EL (cell line): ENCODE results near the gene IFI6.
"Not testable (repeated sequence)": the region's sequence is repeated elsewhere in the genome, so short reads cannot be mapped to it uniquely, and the experiment has no call there.

ENCODE experiments used
- DNase-seq: peaks from one replicate; pipeline ENCODE4 v3.0.0-alpha.2; 2016

Gene IFI6

DNA sequence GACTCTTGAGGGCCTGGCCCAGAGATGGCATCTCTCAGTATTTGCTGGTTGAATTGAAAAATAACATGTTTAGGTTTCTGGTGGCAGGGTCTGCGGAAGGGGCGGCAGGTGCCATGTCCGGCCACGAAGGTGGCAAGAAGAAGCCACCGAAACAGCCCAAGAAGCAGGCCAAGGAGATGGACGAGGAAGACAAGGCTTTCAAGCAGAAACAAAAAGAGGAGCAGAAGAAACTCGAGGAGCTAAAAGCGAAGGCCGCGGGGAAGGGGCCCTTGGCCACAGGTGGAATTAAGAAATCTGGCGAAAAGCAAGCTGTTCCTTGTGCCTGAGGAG lies 22.7 kb downstream of the IFI6 start:
- no peak for DNase-seq

DNA sequence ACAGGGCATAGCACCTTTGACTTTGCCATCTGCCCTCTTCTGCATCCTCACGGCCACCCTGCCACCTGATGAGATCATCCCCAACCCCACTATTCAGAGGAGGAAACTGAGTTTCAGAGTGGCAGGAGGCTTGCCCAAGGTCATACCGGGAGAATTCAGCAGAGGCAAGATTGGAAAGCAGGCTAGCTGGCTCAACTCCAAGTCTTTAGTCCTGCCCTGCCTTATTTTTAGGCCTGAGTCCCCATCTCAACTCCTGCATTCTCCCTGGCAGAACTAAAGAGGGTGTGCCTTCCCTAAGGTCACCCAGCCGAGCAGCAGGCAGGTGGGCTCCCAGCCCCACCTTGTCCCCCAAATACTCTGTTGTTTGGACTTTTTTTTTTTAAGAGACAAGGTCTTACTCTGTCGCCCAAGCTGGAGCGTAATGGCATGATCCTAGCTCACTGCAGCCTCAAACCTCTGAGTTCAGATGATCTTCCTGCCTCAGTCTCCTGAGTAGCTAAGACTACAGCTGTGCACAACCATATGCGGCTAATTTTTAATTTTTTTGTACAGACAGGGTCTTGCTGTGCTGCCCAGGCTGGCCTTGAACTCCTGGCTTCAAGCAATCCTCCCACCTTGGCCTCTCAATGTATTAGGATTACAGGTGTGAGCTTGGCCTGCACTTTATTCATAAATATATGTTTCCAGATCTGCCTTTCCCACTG lies 23.2 kb downstream of the IFI6 start:
- no peak for DNase-seq

GRCh38 chr1:27647328-27647727 lies 24.7 kb downstream of the IFI6 start:
- no peak for DNase-seq

DNA sequence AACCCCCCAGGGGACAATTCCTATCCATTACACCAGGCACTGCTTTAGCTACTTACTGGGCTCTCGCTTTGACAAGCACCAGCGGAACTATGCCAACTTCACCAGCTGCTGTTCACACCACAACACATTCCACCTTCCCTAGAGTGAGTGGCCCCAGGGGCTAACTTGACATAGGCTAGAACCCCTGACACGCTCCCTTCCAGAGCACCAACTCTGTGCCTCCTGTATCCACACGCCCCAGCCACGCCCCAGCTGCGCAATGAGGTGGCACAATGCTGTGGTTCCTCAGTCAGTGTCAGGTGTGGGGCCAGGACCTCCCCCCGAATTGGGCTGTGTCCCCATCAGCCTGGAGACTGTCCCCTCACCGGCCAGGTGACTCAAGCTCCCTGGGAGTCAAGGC lies 25.3 kb downstream of the IFI6 start:
- no peak for DNase-seq

DNA sequence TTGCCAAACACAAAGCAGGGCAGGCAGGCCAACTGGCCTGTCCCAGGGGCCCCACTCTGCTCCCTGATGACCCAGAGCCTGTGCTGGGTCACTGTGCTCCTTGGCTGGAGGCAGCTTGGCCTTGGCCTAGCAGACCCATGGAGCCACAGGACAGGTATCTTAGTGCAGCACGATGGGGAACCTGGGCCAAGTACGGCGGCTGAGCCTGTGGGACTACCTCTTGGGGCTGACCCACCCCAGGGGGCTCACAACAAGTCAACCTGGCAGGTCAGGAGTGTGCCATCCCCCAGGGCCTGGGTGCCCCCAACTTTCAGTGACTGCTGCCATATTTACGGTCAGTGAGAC lies 26.9 kb downstream of the IFI6 start:
- no peak for DNase-seq

GRCh38 chr1:27644369-27645070 lies 27.5 kb downstream of the IFI6 start:
- DNase-seq = no peak

- peak; percentile 64 for DNase-seq
These were observed 28.2 kb downstream of the IFI6 start for GRCh38 chr1:27643600-27644368.

- not testable (repeated sequence) for DNase-seq
These were observed 31.5 kb downstream of the IFI6 start for GRCh38 chr1:27640514-27640913.

- DNase-seq = no peak
These were observed 33.2 kb downstream of the IFI6 start for GRCh38 chr1:27638805-27639204.

- DNase-seq = no peak
These were observed 33.8 kb downstream of the IFI6 start for GRCh38 chr1:27638047-27638734.

DNA sequence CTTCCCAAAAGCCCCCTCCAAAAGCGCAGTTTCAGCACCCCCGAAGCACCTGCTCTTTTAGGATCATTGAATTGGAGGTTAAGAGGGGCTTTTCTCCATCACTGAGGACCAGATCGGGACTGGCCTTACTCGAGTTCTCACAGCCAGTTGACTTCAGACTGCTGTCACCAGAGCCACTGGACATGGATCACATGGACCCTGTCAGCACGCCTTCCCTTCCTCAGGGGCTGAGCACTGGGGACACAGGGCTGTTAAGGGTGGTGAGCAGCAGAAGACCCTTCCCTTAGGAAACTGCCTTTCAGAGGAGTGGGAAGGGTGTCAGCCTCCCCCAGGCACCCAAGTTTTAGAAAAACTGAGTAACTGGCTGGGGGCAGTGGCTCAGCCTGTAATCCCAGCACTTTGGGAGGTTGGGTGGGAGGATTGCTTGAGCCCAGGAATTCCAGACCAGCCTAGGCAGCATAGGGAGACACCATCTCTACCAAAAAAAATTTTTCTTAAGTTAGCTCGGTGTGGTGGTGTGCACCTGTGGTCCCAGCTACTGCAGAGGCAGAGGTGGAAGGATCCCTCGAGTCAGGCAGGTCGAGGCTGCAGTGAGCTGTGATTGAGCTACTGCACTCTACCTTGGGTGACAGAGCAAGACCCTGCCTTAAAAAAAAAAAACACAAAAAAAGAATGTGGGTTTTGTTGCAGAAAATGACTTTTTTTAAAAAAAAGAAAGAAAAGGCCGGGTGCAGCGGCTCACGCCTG lies 36.4 kb downstream of the IFI6 start:
- no peak for DNase-seq

GRCh38 chr1:27634985-27635367 lies 37.0 kb downstream of the IFI6 start, which contains the start of gene FGR:
FGR (minus strand) TSS chr1:27635185; CDS start chr1:27623916, 11,269 bp downstream.
- no peak for DNase-seq

- DNase-seq = peak; percentile 40
These were observed 37.6 kb downstream of the IFI6 start for GRCh38 chr1:27634177-27634984.

GRCh38 chr1:27633640-27634176 lies 38.3 kb downstream of the IFI6 start:
- DNase-seq = no peak

DNA sequence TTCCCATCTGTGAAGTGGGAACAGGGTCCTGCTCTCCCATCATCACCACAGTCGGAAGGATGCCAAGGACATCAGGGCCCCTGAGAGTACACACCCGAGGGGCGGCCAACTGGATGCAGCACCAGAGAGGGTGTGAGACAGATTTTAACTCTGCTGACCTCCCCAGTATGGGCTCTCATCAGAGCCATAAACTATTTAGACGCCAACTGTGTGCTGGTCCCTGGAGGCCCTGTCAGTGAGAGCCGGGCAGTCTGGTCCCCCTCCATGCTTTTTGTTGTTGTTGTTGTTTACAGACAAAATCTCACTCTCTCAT lies 38.7 kb downstream of the IFI6 start:
- DNase-seq = no peak

DNA sequence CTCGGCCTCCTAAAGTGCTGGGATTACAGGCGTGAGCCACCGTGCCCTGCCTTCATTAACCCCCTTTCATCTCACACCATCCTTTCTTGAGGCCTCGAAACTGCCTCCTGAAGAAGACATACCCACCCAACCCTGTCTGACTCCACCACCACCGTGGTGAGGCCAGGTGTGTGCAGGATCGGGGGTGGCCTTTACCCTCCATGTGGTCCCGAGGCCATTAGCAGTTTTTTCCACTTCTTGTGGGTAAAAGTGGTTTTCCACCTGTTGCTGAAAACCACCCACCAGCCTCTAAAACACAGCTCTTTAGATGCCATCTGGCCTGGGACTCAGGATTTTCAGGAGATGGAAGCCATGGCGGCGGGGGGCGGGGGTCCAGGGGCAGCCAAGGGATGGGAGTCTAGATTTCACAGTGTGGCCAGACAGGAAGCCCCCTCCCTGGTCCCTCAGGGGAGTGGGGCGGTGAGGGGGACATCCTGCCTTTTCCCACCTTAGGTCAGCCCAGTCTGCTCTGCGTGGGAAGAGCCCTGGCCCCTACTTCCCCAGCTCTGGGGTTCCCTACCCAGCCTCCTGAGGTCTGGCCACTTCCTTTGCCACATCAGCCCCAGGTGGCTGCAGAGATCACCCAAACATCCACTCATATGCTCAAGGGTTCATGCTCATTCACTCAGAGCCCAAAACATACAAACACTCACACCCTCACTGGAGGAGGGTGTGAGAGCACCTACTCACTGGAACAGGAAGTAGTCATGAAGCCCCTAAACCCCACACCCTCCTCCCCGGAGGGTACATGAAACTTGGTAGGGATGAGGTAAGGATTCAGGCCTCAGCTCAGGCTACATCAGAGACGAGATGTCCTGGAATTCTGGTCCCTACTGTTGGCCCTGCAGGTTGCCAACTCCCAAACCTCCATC lies 39.4 kb downstream of the IFI6 start:
- DNase-seq = no peak

- DNase-seq = no peak
These were observed 41.0 kb downstream of the IFI6 start for GRCh38 chr1:27630859-27631491.

GRCh38 chr1:27628712-27629111 lies 43.3 kb downstream of the IFI6 start:
- no peak for DNase-seq

GRCh38 chr1:27627733-27628132 lies 44.3 kb downstream of the IFI6 start:
- DNase-seq = not testable (repeated sequence)

DNA sequence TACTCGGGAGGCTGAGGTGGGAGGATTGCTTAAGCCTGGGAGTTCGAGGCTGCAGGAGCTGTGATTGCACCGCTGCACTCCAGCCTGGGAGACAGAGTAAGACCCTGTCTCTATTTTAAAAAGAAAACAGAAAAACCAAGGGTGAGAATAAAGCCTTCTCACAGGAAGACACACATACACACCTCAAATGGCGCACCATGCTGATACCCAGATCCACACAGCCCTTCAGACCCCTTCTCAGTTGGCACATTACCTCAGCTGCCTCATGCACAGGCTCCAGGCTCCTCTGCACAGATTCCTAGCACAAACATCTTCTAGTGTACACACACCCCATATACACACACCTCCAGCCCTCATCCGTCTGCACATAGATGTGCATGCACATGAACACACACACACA lies 44.9 kb downstream of the IFI6 start:
- DNase-seq = no peak
